GM12878 (cell line): ENCODE measurements around the gene RXFP4. TPM values are rescaled to one million over a fixed set of nuclear protein-coding genes. Genes with fewer than 3 reads are reported as not detected.

ENCODE experiments used
- ATAC-seq: fragments of 200-7000 bp; cut with Tn5 transposase; 3 replicates; pipeline ENCODE4 v1.9.1; 2020; ENCODE audit warnings: mild to moderate bottlenecking, moderate library complexity
- BruUV-seq: library from RNA; stranded (reverse); fragments of 400-500 nt; replicated peaks from 2 replicates; lab custom pipeline; 2021; lab: Mats Ljungman, UMichigan
- CTCF ChIA-PET: fragments of 300-600 bp; sonication (Branson Sonifier 250); formaldehyde crosslinking; extraction: SDS; loops from one replicate; lab custom pipeline; 2021; ENCODE audit warnings: inconsistent platforms; lab: Yijun Ruan, JAX
- POLR2A ChIA-PET: fragments of 350-600 bp; formaldehyde crosslinking; extraction: SDS; loops from one replicate; lab custom pipeline; 2021; ENCODE audit warnings: inconsistent platforms; lab: Charles Lee
- RAD21 ChIA-PET: fragments of 300-600 bp; sonication (Branson Sonifier 250); formaldehyde crosslinking; loops from one replicate; lab custom pipeline; 2023; ENCODE audit warnings: antibody characterized with exemption; ENCODE audit not compliant: unreplicated experiment; lab: Charles Lee
- SMC1A ChIA-PET: fragments of 300-600 bp; sonication (Branson Sonifier 250); formaldehyde crosslinking; loops from one replicate; lab custom pipeline; 2023; ENCODE audit not compliant: unreplicated experiment, uncharacterized antibody; lab: Charles Lee
- DNase-seq: peaks from one replicate; pipeline ENCODE4 v3.0.0-alpha.2; 2011; ENCODE audit warnings: low read depth, low spot score
- FAIRE-seq: peaks from 3 replicates; lab custom pipeline; 2011; peaks lifted over from hg19 to GRCh38; lab: Jason Lieb, UNC
- H2AFZ ChIP-seq: 2 replicates; pipeline ENCODE4 v1.6.0; 2011; ENCODE audit warnings: low read depth, low read length, control low read depth; ENCODE audit not compliant: control insufficient read depth
- H3K27ac ChIP-seq: 2 replicates; pipeline ENCODE4 v1.5.1; 2011; ENCODE audit warnings: control low read depth; ENCODE audit not compliant: control insufficient read depth, insufficient read depth
- H3K27me3 ChIP-seq, 2 experiments: replicated peaks in 1 of 2; 2 replicates each; pipeline versions ENCODE4 v1.6.0 to v1.6.1; 2011; ENCODE audit warnings: low read length in 1 of 2; ENCODE audit not compliant: control insufficient read depth in 2 of 2, insufficient read depth in 2 of 2
- H3K36me3 ChIP-seq, 2 experiments: 2 replicates each; pipeline ENCODE4 v1.5.1; 2011; ENCODE audit warnings: low read length in 1 of 2; ENCODE audit not compliant: control insufficient read depth in 2 of 2, insufficient read depth in 2 of 2
- H3K4me1 ChIP-seq: 2 replicates; pipeline ENCODE4 v1.6.1; 2011; ENCODE audit warnings: mild to moderate bottlenecking, low read length, moderate library complexity, mixed read lengths; ENCODE audit not compliant: control insufficient read depth, insufficient read depth
- H3K4me2 ChIP-seq: 2 replicates; pipeline ENCODE4 v1.6.0; 2011; ENCODE audit warnings: control low read depth; ENCODE audit not compliant: control insufficient read depth, insufficient read depth
- H3K4me3 ChIP-seq: fragments of 200-600 bp; sonication (generic); 2 replicates; pipeline ENCODE4 v1.5.1; 2016
- H3K79me2 ChIP-seq: 2 replicates; pipeline ENCODE4 v1.6.0; 2011; ENCODE audit warnings: low read length; ENCODE audit not compliant: control insufficient read depth, insufficient read depth
- H3K9ac ChIP-seq: 2 replicates; pipeline ENCODE4 v1.8.0; 2011; ENCODE audit warnings: low read length, control low read depth, mixed read lengths; ENCODE audit not compliant: control insufficient read depth, insufficient read depth
- H3K9me3 ChIP-seq: replicated peaks from 3 replicates; pipeline ENCODE4 v1.5.1; 2011; ENCODE audit warnings: mild to moderate bottlenecking, low read length; ENCODE audit not compliant: control insufficient read depth, insufficient read depth
- H4K20me1 ChIP-seq: 2 replicates; pipeline ENCODE4 v1.6.0; 2011; ENCODE audit not compliant: control insufficient read depth, insufficient read depth
- CHD4 ChIP-seq: fragments of 200-600 bp; sonication (generic); IDR thresholded peaks from 2 replicates; pipeline ENCODE4 v1.6.1; 2016; ENCODE audit warnings: mild to moderate bottlenecking
- CREB1 ChIP-seq: IDR thresholded peaks from 2 replicates; pipeline ENCODE4 v1.6.1; 2012; ENCODE audit warnings: low read depth, mild to moderate bottlenecking, inconsistent platforms
- EGR1 ChIP-seq, 2 experiments: IDR thresholded peaks; 1 replicate in 1 of 2; 2 replicates in 1 of 2; pipeline ENCODE4 v1.6.1; 2011 to 2012; ENCODE audit warnings: low read depth in 2 of 2, low read length in 2 of 2, borderline replicate concordance in 1 of 2, mild to moderate bottlenecking in 1 of 2, moderate library complexity in 1 of 2
- GABPA ChIP-seq: IDR thresholded peaks from 2 replicates; pipeline ENCODE4 v1.6.1; 2014; ENCODE audit warnings: antibody characterized with exemption, low read depth, mild to moderate bottlenecking, inconsistent platforms
- HDAC6 ChIP-seq: fragments of 200-600 bp; sonication (generic); IDR thresholded peaks from one replicate; pipeline ENCODE4 v1.8.0; 2017; ENCODE audit warnings: antibody characterized with exemption; ENCODE audit not compliant: unreplicated experiment
- JUNB ChIP-seq: IDR thresholded peaks from 2 replicates; pipeline ENCODE4 v1.6.1; 2016; ENCODE audit warnings: antibody characterized with exemption, mild to moderate bottlenecking
- JUND ChIP-seq: IDR thresholded peaks from 2 replicates; pipeline ENCODE4 v1.6.1; 2012; ENCODE audit warnings: low read depth, mild to moderate bottlenecking, low read length, improper control_type of control experiment, moderate library complexity
- MEF2B ChIP-seq: fragments of 450-650 bp; IDR thresholded peaks from 2 replicates; pipeline ENCODE4 v1.6.1; 2018; ENCODE audit warnings: mild to moderate bottlenecking, moderate library complexity; ENCODE audit not compliant: partially characterized antibody, poor library complexity, severe bottlenecking
- MYC ChIP-seq: IDR thresholded peaks from 2 replicates; pipeline ENCODE4 v1.6.1; 2011; ENCODE audit warnings: mild to moderate bottlenecking, low read length, moderate library complexity, inconsistent platforms; ENCODE audit not compliant: insufficient read depth, insufficient replicate concordance, insufficient read length, severe bottlenecking
- NR2C2 ChIP-seq: IDR thresholded peaks from 2 replicates; pipeline ENCODE4 v1.6.1; 2011; ENCODE audit warnings: borderline replicate concordance, low read depth; ENCODE audit not compliant: control insufficient read depth, insufficient read length
- SRF ChIP-seq, 2 experiments: IDR thresholded peaks; 2 replicates each; pipeline ENCODE4 v1.6.1; 2011; ENCODE audit warnings: low read depth in 2 of 2, low read length in 2 of 2, mild to moderate bottlenecking in 1 of 2, moderate library complexity in 1 of 2
- WGBS: methylation state at CpG from one replicate; pipeline ENCODE4 v1.1.6; 2016; ENCODE audit warnings: low lambda C conversion rate; ENCODE audit not compliant: insufficient replicate concordance, insufficient coverage; ENCODE audit errors: missing lambda C conversion rate; 5-methylcytosine and 5-hydroxymethylcytosine counted together
- in situ Hi-C: fragments of 300-500 bp; cut with MboI; formaldehyde crosslinking; loops from 9 replicates; pipeline ENCODE4 v1.14.3; 2018; ENCODE audit warnings: mixed read lengths
- intact Hi-C: fragments of 100-400 bp; cut with micrococcal nuclease; formaldehyde crosslinking; loops from one replicate; pipeline ENCODE4 v1.14.2; 2022; ENCODE audit not compliant: unreplicated experiment
- polyA plus RNA-seq, 11 experiments: library from polyadenylated mRNA; depleted of rRNA in 4 of 11; unstranded in 6 of 11; stranded (reverse) in 5 of 11; fragments of >200 nt; fragmentation: Nextera tagmentation in 4 of 11; fragmentation: Illumina TruSeq in 1 of 11; extraction: Ambion mirVana in 4 of 11; extraction: Trizol in 1 of 11; gene quantifications; 1 replicate in 1 of 11; 2 replicates in 10 of 11; pipeline versions ENCODE4 v1.2.1 to v1.2.3, GENCODE V29; 2011 to 2016; ENCODE audit warnings: inconsistent platforms in 2 of 11, missing spikeins in 2 of 11, low read depth in 1 of 11
- total RNA-seq, 4 experiments: library from RNA; depleted of rRNA in 3 of 4; stranded (reverse); fragments of >200 nt in 3 of 4; fragmentation: Illumina TruSeq in 1 of 4; extraction: Trizol in 1 of 4; gene quantifications; 2 replicates each; pipeline versions ENCODE4 v1.2.1 to v1.2.3, GENCODE V29; 2013 to 2021
- TF ChIP-seq, protein P1 (sequence below): IDR thresholded peaks from 2 replicates; pipeline ENCODE4 v1.6.1; 2012; ENCODE audit warnings: mild to moderate bottlenecking, low read depth, low read length
- TF ChIP-seq, protein P2 (sequence below): IDR thresholded peaks from 2 replicates; pipeline ENCODE4 v1.6.1; 2012; ENCODE audit warnings: improper control_type of control experiment, low read depth, low read length; ENCODE audit not compliant: insufficient replicate concordance

The RXFP4 gene
- total and polyA plus RNA-seq, 10 of the 15 experiments (the other 5 are each of a cell fraction or from before 2014, with no cell fraction given): 0.10 to 0.40 (median 0.39) TPM; not detected in 7

DNA sequence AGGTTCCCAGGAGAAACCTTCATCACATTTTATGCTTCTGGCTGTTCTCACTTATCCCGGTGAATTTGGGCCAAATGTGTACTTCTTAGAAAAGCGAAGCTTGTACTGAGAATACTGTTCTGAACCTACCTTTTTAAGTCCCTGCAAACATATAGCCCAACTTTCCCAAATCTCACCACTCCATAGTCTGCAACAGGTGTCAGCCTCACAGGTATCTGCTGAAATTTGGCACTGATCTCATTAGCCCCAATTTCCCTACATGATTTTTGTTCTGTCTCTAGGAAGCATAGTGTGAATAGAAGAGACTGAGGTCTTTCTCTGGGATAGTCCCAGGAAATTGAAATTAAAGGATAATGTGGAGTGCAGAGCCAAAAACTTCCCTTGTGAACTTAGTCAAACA lies 41.8 kb upstream of the RXFP4 start:
- ChIA-PET CTCF (interaction anchor here (1.3 to 1.9 kb wide), 3 partner anchors 17 to 166 kb away, joined by 3 to 8 read pairs (median 7); no protein-coding TSS in a partner anchor), RAD21 (interaction anchor here (2.1 kb wide), 2 partner anchors 17 to 39 kb away, joined by 5 to 6 read pairs; no protein-coding TSS in a partner anchor), POLR2A (interaction anchor here (0.7 to 1.8 kb wide), 2 partner anchors 10 to 117 kb away, joined by 4 to 5 read pairs; no protein-coding TSS in a partner anchor), SMC1A (interaction anchor here (0.8 to 1.8 kb wide), 4 partner anchors 16 to 166 kb away, joined by 3 to 6 read pairs (median 4); no protein-coding TSS in a partner anchor)
- H3K4me3 ChIP-seq: no peak overlapping the region
- no peaks in the 10 kb centered on the region for H3K9me3 ChIP-seq
- DNase-seq (no peak), FAIRE-seq (no peak), ATAC-seq (no peak)
- no peak overlapping the region for H2AFZ ChIP-seq
- H3K36me3 ChIP-seq: peaks cover 6 to 24% of the 10 kb centered on the region in 2 experiments
- H3K79me2 ChIP-seq: no peaks in the 10 kb centered on the region
- 98% methylated on average over 2 of the region's 2 CpGs for WGBS
- no peaks in the 10 kb centered on the region for H4K20me1 ChIP-seq
- no peaks in the 10 kb centered on the region for H3K4me1 ChIP-seq
- TSS peak; percentile 58 for BruUV-seq
- TF ChIP-seq NR2C2 (no peak), SRF (IDR thresholded peaks at IDR 0.05; ENCODE audit: low read depth in 2 of 2, low read length in 2 of 2) (no peak), JUNB (no peak), CREB1 (no peak), HDAC6 (no peak), EGR1 (IDR thresholded peaks at IDR 0.05; ENCODE audit: borderline replicate concordance in 1 of 2, low read depth in 2 of 2, low read length in 2 of 2) (no peak), GABPA (no peak), CHD4 (no peak), MYC (no peak), JUND (no peak), MEF2B (no peak)
- TF ChIP-seq, protein P1, sequence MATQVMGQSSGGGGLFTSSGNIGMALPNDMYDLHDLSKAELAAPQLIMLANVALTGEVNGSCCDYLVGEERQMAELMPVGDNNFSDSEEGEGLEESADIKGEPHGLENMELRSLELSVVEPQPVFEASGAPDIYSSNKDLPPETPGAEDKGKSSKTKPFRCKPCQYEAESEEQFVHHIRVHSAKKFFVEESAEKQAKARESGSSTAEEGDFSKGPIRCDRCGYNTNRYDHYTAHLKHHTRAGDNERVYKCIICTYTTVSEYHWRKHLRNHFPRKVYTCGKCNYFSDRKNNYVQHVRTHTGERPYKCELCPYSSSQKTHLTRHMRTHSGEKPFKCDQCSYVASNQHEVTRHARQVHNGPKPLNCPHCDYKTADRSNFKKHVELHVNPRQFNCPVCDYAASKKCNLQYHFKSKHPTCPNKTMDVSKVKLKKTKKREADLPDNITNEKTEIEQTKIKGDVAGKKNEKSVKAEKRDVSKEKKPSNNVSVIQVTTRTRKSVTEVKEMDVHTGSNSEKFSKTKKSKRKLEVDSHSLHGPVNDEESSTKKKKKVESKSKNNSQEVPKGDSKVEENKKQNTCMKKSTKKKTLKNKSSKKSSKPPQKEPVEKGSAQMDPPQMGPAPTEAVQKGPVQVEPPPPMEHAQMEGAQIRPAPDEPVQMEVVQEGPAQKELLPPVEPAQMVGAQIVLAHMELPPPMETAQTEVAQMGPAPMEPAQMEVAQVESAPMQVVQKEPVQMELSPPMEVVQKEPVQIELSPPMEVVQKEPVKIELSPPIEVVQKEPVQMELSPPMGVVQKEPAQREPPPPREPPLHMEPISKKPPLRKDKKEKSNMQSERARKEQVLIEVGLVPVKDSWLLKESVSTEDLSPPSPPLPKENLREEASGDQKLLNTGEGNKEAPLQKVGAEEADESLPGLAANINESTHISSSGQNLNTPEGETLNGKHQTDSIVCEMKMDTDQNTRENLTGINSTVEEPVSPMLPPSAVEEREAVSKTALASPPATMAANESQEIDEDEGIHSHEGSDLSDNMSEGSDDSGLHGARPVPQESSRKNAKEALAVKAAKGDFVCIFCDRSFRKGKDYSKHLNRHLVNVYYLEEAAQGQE: no peak
- TF ChIP-seq, protein P2, sequence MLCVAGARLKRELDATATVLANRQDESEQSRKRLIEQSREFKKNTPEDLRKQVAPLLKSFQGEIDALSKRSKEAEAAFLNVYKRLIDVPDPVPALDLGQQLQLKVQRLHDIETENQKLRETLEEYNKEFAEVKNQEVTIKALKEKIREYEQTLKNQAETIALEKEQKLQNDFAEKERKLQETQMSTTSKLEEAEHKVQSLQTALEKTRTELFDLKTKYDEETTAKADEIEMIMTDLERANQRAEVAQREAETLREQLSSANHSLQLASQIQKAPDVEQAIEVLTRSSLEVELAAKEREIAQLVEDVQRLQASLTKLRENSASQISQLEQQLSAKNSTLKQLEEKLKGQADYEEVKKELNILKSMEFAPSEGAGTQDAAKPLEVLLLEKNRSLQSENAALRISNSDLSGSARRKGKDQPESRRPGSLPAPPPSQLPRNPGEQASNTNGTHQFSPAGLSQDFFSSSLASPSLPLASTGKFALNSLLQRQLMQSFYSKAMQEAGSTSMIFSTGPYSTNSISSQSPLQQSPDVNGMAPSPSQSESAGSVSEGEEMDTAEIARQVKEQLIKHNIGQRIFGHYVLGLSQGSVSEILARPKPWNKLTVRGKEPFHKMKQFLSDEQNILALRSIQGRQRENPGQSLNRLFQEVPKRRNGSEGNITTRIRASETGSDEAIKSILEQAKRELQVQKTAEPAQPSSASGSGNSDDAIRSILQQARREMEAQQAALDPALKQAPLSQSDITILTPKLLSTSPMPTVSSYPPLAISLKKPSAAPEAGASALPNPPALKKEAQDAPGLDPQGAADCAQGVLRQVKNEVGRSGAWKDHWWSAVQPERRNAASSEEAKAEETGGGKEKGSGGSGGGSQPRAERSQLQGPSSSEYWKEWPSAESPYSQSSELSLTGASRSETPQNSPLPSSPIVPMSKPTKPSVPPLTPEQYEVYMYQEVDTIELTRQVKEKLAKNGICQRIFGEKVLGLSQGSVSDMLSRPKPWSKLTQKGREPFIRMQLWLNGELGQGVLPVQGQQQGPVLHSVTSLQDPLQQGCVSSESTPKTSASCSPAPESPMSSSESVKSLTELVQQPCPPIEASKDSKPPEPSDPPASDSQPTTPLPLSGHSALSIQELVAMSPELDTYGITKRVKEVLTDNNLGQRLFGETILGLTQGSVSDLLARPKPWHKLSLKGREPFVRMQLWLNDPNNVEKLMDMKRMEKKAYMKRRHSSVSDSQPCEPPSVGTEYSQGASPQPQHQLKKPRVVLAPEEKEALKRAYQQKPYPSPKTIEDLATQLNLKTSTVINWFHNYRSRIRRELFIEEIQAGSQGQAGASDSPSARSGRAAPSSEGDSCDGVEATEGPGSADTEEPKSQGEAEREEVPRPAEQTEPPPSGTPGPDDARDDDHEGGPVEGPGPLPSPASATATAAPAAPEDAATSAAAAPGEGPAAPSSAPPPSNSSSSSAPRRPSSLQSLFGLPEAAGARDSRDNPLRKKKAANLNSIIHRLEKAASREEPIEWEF: no peak
- H3K4me2 ChIP-seq: no peak overlapping the region
- intact Hi-C loops (no loop called here), in situ Hi-C loops (no loop called here)
- H3K27ac ChIP-seq: no peak overlapping the region
- H3K27me3 ChIP-seq: no peaks in the 10 kb centered on the region
- H3K9ac ChIP-seq: no peak overlapping the region
